Stimulated activated CD8-positive, alpha-beta memory T cell treated with anti-CD3 and anti-CD28 coated beads, Interleukin-12 subunit alpha, Interleukin-12 subunit beta, amount 100 ng/mL, for 1 hour (primary cell): ENCODE data around the gene SPARC.

Experiments
- DNase-seq: peaks from one replicate; pipeline ENCODE4 v3.0.0-alpha.2; 2020; ENCODE audit warnings: low read depth

Gene SPARC

GRCh38 chr5:151660616-151661495, 25.9 kb downstream of the SPARC start:
- DNase-seq = no peak

- DNase-seq = peak; percentile 66
These were observed 27.5 kb downstream of the SPARC start for GRCh38 chr5:151659001-151659754.

GRCh38 chr5:151657114-151657513, 29.6 kb downstream of the SPARC start:
- DNase-seq = no peak

- no peak for DNase-seq
These were observed 30.4 kb downstream of the SPARC start for GRCh38 chr5:151656311-151656710.

- peak; percentile 37 for DNase-seq
These were observed 34.6 kb downstream of the SPARC start for GRCh38 chr5:151651997-151652645.

- DNase-seq = no peak
These were observed 37.7 kb downstream of the SPARC start for GRCh38 chr5:151648988-151649387.

GRCh38 chr5:151648089-151648488, 38.6 kb downstream of the SPARC start:
- no peak for DNase-seq

GRCh38 chr5:151647320-151647861, 39.3 kb downstream of the SPARC start:
- DNase-seq = no peak

GRCh38 chr5:151646334-151646733, 40.4 kb downstream of the SPARC start:
- no peak for DNase-seq

- DNase-seq = no peak
These were observed 43.3 kb downstream of the SPARC start for GRCh38 chr5:151643388-151643787.

- DNase-seq = no peak
These were observed 44.1 kb downstream of the SPARC start for GRCh38 chr5:151642472-151643140.

- no peak for DNase-seq
These were observed 48.1 kb downstream of the SPARC start for GRCh38 chr5:151638619-151639018.

- no peak for DNase-seq
These were observed 49.0 kb downstream of the SPARC start for GRCh38 chr5:151637676-151638075.

- no peak for DNase-seq
These were observed 52.8 kb downstream of the SPARC start for GRCh38 chr5:151633892-151634291.

GRCh38 chr5:151632941-151633340, 53.8 kb downstream of the SPARC start:
- DNase-seq = no peak

GRCh38 chr5:151632524-151632923, 54.2 kb downstream of the SPARC start:
- no peak for DNase-seq

- DNase-seq = no peak
These were observed 54.8 kb downstream of the SPARC start for GRCh38 chr5:151631941-151632340.

GRCh38 chr5:151630088-151630487, 56.6 kb downstream of the SPARC start:
- DNase-seq = no peak

- DNase-seq = no peak
These were observed 58.4 kb downstream of the SPARC start for GRCh38 chr5:151628112-151628823.

GRCh38 chr5:151627650-151628049, 59.1 kb downstream of the SPARC start:
- no peak for DNase-seq

GRCh38 chr5:151625285-151625684, 61.4 kb downstream of the SPARC start:
- no peak for DNase-seq
